Trophoblast cell (in vitro differentiated cells and primary cell): ENCODE results near the gene PEX6.

Source experiments
- DNase-seq, 2 donors: peaks; one replicate each; pipeline ENCODE4 v3.0.0-alpha.2; 2016
- H2AFZ ChIP-seq: 2 replicates; pipeline ENCODE4 v1.6.1; 2013; ENCODE audit warnings: low read length, moderate library complexity, mild to moderate bottlenecking; ENCODE audit not compliant: insufficient read depth, poor library complexity
- H2AK5ac ChIP-seq: 2 replicates; pipeline ENCODE4 v1.6.1; 2013; ENCODE audit warnings: mild to moderate bottlenecking, low read length
- H2BK120ac ChIP-seq: 2 replicates; pipeline ENCODE4 v1.6.1; 2013; ENCODE audit warnings: low read length, mild to moderate bottlenecking, moderate library complexity; ENCODE audit not compliant: insufficient read depth, poor library complexity
- H2BK12ac ChIP-seq: 2 replicates; pipeline ENCODE4 v1.6.1; 2013; ENCODE audit warnings: mild to moderate bottlenecking, low read length, moderate library complexity
- H2BK5ac ChIP-seq: 2 replicates; pipeline ENCODE4 v1.6.1; 2013; ENCODE audit warnings: low read length, low read depth, moderate library complexity, mild to moderate bottlenecking; ENCODE audit not compliant: poor library complexity
- H3K14ac ChIP-seq: 2 replicates; pipeline ENCODE4 v1.6.1; 2013; ENCODE audit warnings: mild to moderate bottlenecking, low read length
- H3K18ac ChIP-seq: 2 replicates; pipeline ENCODE4 v1.6.1; 2013; ENCODE audit warnings: mild to moderate bottlenecking, low read length
- H3K23ac ChIP-seq: 2 replicates; pipeline ENCODE4 v1.6.1; 2013; ENCODE audit warnings: low read length
- H3K27ac ChIP-seq: 2 replicates; pipeline ENCODE4 v1.5.1; 2013; ENCODE audit warnings: low read depth, mild to moderate bottlenecking, inconsistent platforms, low read length, moderate library complexity
- H3K27me3 ChIP-seq: 2 replicates; pipeline ENCODE4 v1.6.1; 2013; ENCODE audit warnings: inconsistent platforms, mild to moderate bottlenecking, low read length, moderate library complexity; ENCODE audit not compliant: insufficient read depth
- H3K36me3 ChIP-seq, 2 experiments: 1 replicate in 1 of 2; 2 replicates in 1 of 2; pipeline ENCODE4 v1.6.1; 2013; ENCODE audit warnings: low read length in 2 of 2, mild to moderate bottlenecking in 2 of 2, moderate library complexity in 1 of 2; ENCODE audit not compliant: insufficient read depth in 2 of 2, control insufficient read depth in 1 of 2
- H3K4ac ChIP-seq: 2 replicates; pipeline ENCODE4 v1.6.1; 2013; ENCODE audit warnings: low read depth, mild to moderate bottlenecking, low read length, moderate library complexity
- H3K4me1 ChIP-seq, 2 experiments: 1 replicate in 1 of 2; 2 replicates in 1 of 2; pipeline ENCODE4 v1.6.1; 2013; ENCODE audit warnings: low read length in 2 of 2, mild to moderate bottlenecking in 2 of 2, moderate library complexity in 1 of 2; ENCODE audit not compliant: insufficient read depth in 2 of 2, control insufficient read depth in 1 of 2
- H3K4me2 ChIP-seq: 2 replicates; pipeline ENCODE4 v1.6.1; 2013; ENCODE audit warnings: inconsistent platforms, mild to moderate bottlenecking, low read length, moderate library complexity
- H3K4me3 ChIP-seq: 2 replicates; pipeline ENCODE4 v1.5.1; 2013; ENCODE audit warnings: mild to moderate bottlenecking, low read depth, low read length, inconsistent platforms
- H3K79me1 ChIP-seq: one replicate; pipeline ENCODE4 v1.6.1; 2013; ENCODE audit warnings: low read length
- H3K79me2 ChIP-seq: 2 replicates; pipeline ENCODE4 v1.6.1; 2013; ENCODE audit warnings: low read length, mild to moderate bottlenecking; ENCODE audit not compliant: control insufficient read depth, insufficient read depth, poor library complexity
- H3K9ac ChIP-seq: 2 replicates; pipeline ENCODE4 v1.6.1; 2013; ENCODE audit warnings: mild to moderate bottlenecking, low read length
- H3K9me3 ChIP-seq: 2 replicates; pipeline ENCODE4 v1.6.1; 2013; ENCODE audit warnings: low read depth, mild to moderate bottlenecking, control low read depth, inconsistent platforms, low read length; ENCODE audit not compliant: insufficient read depth
- H4K12ac ChIP-seq: 2 replicates; pipeline ENCODE4 v1.6.1; 2013; ENCODE audit warnings: low read depth, mild to moderate bottlenecking, low read length, moderate library complexity
- H4K8ac ChIP-seq: 2 replicates; pipeline ENCODE4 v1.6.1; 2013; ENCODE audit warnings: low read depth, mild to moderate bottlenecking, low read length, moderate library complexity
- H4K91ac ChIP-seq: one replicate; pipeline ENCODE4 v1.6.1; 2013; ENCODE audit warnings: low read depth, mild to moderate bottlenecking, low read length, moderate library complexity
- WGBS: extraction: QIAGEN DNeasy Blood & Tissue Kit; methylation state at CpG from one replicate; pipeline ENCODE4 v1.1.7; 2013; ENCODE audit warnings: missing lambda C conversion rate; ENCODE audit not compliant: insufficient read length, insufficient coverage; ENCODE audit errors: extremely low coverage; 5-methylcytosine and 5-hydroxymethylcytosine counted together

Gene PEX6

GRCh38 chr6:43016943-43017334 lies 38.0 kb upstream of the PEX6 start:
- H3K4ac ChIP-seq, result no peak overlapping the region
- peaks cover 10% of the 10 kb centered on the region for H3K79me1 ChIP-seq
- no peak overlapping the region for H3K14ac ChIP-seq
- peaks cover 6 to 19% of the 10 kb centered on the region in 2 experiments for H3K4me1 ChIP-seq
- H2AFZ ChIP-seq, result no peak overlapping the region
- H3K9ac ChIP-seq, result no peak overlapping the region
- no peak overlapping the region for H3K4me2 ChIP-seq
- no peak overlapping the region for H2BK120ac ChIP-seq
- no peak for DNase-seq
- H3K23ac ChIP-seq, result no peak overlapping the region
- no peak overlapping the region for H4K12ac ChIP-seq
- peak overlapping the region; percentile 11 for H3K18ac ChIP-seq
- H3K36me3 ChIP-seq, result peaks cover 28 to 38% of the 10 kb centered on the region in 2 experiments
- H3K27me3 ChIP-seq, result no peaks in the 10 kb centered on the region
- H3K9me3 ChIP-seq, result no peaks in the 10 kb centered on the region
- H4K8ac ChIP-seq, result no peak overlapping the region
- no peak overlapping the region for H2BK5ac ChIP-seq
- H3K79me2 ChIP-seq, result peaks cover 11% of the 10 kb centered on the region
- no peak overlapping the region for H4K91ac ChIP-seq
- WGBS, result no CpG with 5 or more reads among the region's 12 CpGs
- no peak overlapping the region for H2BK12ac ChIP-seq
- H3K27ac ChIP-seq, result no peak overlapping the region
- no peak overlapping the region for H2AK5ac ChIP-seq
- no peak overlapping the region for H3K4me3 ChIP-seq

GRCh38 chr6:43016176-43016942 lies 37.4 kb upstream of the PEX6 start:
- Histone ChIP-seq H2BK5ac (no peak overlapping the region), H2BK120ac (no peak overlapping the region), H2AK5ac (no peak overlapping the region), H2AFZ (no peak overlapping the region), H3K18ac (peak overlapping the region; percentile 11), H3K27me3 (no peaks in the 10 kb centered on the region), H3K4me3 (no peak overlapping the region), H3K4me2 (no peak overlapping the region), H3K36me3 (peaks cover 34 to 44% of the 10 kb centered on the region in 2 experiments), H3K23ac (no peak overlapping the region), H3K79me1 (peaks cover 7% of the 10 kb centered on the region), H3K79me2 (peaks cover 8% of the 10 kb centered on the region), H3K27ac (no peak overlapping the region), H2BK12ac (no peak overlapping the region), H4K8ac (no peak overlapping the region), H3K9me3 (no peaks in the 10 kb centered on the region), H3K9ac (no peak overlapping the region), H3K14ac (no peak overlapping the region), H4K91ac (no peak overlapping the region), H4K12ac (no peak overlapping the region), H3K4me1 (peaks cover 6 to 19% of the 10 kb centered on the region in 2 experiments), H3K4ac (no peak overlapping the region)
- WGBS, result no CpG with 5 or more reads among the region's 7 CpGs
- DNase-seq, result no peak

GRCh38 chr6:43014434-43014909 lies 35.5 kb upstream of the PEX6 start:
- Histone ChIP-seq H3K79me2 (peaks cover 6% of the 10 kb centered on the region), H2BK5ac (peak overlapping the region; percentile 29), H2AFZ (peak overlapping the region; percentile 85), H3K27ac (peak overlapping the region; percentile 54), H4K8ac (peak overlapping the region; percentile 81), H2BK120ac (peak overlapping the region; percentile 61), H3K9me3 (no peaks in the 10 kb centered on the region), H3K36me3 (peaks cover 46 to 49% of the 10 kb centered on the region in 2 experiments), H3K79me1 (peaks cover 5% of the 10 kb centered on the region), H3K9ac (peak overlapping the region; percentile 19), H4K91ac (peak overlapping the region; percentile 88), H3K23ac (no peak overlapping the region), H2BK12ac (no peak overlapping the region), H3K14ac (peak overlapping the region; percentile 89), H3K4me2 (peak overlapping the region; percentile 62), H3K27me3 (no peaks in the 10 kb centered on the region), H4K12ac (peak overlapping the region; percentile 79), H3K4me1 (peaks cover 6 to 11% of the 10 kb centered on the region in 2 experiments), H2AK5ac (peak overlapping the region; percentile 62), H3K4me3 (peak overlapping the region; percentile 89), H3K4ac (peak overlapping the region; percentile 90), H3K18ac (peak overlapping the region; percentile 49)
- WGBS, result 100% methylated on average over 1 of the region's 7 CpGs
- peak in 1 of 2 donors; percentile 26 for DNase-seq

- Histone ChIP-seq H2BK5ac (peak within 1 kb of the TSS; percentile 29), H4K91ac (peak within 1 kb of the TSS; percentile 88), H3K4me2 (peak within 1 kb of the TSS; percentile 62), H3K36me3 (peaks cover 51% of the 10 kb centered on the region in 2 experiments), H3K23ac (no peak within 1 kb of the TSS), H3K27ac (peak within 1 kb of the TSS; percentile 54), H3K27me3 (no peaks in the 10 kb centered on the region), H3K4me3 (peak within 1 kb of the TSS; percentile 89), H4K12ac (peak within 1 kb of the TSS; percentile 79), H3K9ac (peak within 1 kb of the TSS; percentile 85), H2AK5ac (peak within 1 kb of the TSS; percentile 62), H3K4ac (peak within 1 kb of the TSS; percentile 90), H3K79me1 (peaks cover 5% of the 10 kb centered on the region), H2BK120ac (peak within 1 kb of the TSS; percentile 61), H4K8ac (peak within 1 kb of the TSS; percentile 81), H3K14ac (peak within 1 kb of the TSS; percentile 89), H3K79me2 (peaks cover 6% of the 10 kb centered on the region), H3K4me1 (peaks cover 6 to 11% of the 10 kb centered on the region in 2 experiments), H2BK12ac (no peak within 1 kb of the TSS), H3K18ac (peak within 1 kb of the TSS; percentile 75), H3K9me3 (no peaks in the 10 kb centered on the region), H2AFZ (peak within 1 kb of the TSS; percentile 85)
- WGBS, result no CpG with 5 or more reads among the region's 51 CpGs
- DNase-seq, result peak; percentile 100
These were observed 35.0 kb upstream of the PEX6 start, which contains the start of the genes KLHDC3 and MEA1 for GRCh38 chr6:43013843-43014433. Gene KLHDC3 (plus strand): TSS chr6:43014249. CDS start chr6:43017193, 2,944 bp downstream. Gene MEA1 (minus strand): TSS chr6:43013946. CDS start chr6:43013813, 133 bp downstream.
